ENCODE measurements around the gene ELN.
"Not testable (repeated sequence)": the region's sequence is repeated elsewhere in the genome, so short reads cannot be mapped to it uniquely, and the experiment has no call there.

The ELN gene

DNA sequence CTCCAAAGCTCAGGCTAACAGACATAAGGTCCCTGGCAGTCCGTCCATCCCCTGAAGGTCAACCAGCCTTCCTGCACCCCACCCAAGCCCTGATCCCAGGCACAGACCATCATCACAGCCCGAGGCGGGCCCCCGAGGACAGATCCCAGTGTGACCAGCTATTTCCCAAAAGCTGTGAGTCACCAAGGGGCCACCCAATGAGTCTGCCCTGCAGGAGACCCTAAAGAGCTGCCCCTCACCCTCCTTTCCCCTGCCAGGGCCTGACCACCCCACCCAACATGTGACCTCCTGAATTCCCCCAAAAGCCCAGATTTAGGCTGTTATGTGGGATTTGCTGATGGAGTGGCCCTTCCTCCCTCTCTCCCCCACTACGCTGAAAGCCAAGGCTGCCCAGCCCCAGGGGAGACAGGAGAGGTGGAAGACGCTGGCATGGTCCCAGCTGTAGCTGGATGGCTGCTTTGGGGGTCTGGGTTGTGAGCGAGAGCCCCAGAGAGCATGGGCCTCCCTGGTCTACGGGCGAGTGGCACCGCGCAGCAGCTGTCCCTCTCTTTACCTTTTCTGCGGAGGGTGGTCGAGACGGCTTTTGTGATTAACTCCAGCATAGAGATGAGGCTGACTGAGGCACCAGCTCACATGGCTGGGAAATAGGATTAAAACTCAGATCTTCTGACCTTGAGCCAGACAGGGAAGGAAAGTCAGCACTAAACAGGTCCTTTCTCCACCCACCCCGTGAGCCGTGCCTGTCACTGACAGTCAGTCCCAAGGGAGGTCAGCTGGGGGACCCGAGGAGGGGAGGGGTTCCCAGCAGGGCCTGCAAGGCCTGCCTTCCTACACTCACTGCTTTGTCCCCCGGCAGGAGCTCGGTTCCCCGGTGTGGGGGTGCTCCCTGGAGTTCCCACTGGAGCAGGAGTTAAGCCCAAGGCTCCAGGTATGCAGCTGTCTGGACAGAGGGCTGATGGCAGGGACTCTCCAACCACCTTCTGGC, 16.7 kb downstream of the ELN start:
- DNase-seq = no peak

DNA sequence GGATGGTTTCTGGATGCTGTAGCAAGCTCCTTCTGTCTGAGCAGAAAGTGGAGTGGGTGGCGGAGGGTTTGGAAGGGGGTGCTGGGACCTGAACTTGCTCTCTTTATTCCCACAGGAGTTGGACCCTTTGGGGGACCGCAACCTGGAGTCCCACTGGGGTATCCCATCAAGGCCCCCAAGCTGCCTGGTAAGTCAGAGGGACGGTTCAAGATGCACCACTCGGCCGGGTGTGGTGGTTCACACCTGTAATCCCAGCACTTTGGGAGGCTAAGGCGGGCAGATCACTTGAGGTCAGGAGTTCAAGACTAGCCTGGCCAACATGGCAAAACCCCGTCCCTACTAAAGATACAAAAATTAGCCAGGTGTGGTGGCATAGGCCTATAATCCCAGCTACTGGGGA, 18.6 kb downstream of the ELN start:
- DNase-seq = not testable (repeated sequence)

DNA sequence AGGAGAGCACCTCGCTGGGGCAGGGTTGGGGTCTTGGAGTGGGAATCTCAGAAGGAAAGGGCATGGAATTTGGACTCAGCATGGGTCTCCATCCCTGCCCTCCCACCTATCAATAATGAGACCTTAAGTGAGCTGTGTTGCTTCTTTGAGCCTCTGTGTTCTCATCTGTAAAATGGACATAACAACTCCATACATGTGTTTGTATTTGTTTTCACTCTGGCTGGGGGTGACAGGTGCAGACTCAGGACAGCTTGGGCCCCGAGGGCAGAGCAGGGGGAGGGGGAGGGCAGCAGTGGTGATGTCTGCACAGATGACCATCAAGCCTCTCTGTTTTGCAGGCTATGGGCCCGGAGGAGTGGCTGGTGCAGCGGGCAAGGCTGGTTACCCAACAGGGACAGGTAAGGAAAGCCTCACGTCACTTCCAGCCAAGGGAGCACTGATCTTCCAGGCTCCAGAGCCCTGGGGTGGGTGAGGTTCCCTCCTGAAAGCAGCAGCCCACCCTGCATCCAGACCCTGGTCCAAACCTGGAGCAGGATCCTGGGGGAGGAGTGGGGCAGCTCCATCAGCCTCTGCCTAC, 19.9 kb downstream of the ELN start:
- no peak for DNase-seq

DNA sequence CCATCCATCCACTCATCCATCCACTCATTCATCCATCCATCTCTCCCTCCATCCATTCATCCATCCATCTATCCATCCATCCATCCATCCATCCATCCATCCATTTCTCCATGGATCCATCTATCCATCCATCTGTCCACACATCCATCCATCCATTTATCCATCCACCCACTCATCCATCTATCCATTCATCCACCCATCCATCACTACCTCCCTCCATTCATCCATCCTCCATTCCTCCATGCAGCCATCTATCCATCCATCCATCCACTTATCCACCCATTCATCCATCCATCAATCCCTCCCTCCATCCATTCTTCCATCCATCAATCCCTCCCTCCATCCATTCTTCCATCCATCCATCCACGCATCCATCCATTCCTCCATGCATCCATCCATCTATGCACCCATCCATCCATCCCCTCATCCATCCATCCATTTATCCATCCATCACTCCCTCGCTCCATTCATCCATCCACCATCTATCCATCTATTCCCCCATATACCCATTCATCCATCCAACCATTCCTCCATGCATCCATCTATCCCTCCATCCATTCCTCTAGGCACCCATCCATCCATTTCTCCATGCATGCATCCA, 21.1 kb downstream of the ELN start:
- no peak for DNase-seq

DNA sequence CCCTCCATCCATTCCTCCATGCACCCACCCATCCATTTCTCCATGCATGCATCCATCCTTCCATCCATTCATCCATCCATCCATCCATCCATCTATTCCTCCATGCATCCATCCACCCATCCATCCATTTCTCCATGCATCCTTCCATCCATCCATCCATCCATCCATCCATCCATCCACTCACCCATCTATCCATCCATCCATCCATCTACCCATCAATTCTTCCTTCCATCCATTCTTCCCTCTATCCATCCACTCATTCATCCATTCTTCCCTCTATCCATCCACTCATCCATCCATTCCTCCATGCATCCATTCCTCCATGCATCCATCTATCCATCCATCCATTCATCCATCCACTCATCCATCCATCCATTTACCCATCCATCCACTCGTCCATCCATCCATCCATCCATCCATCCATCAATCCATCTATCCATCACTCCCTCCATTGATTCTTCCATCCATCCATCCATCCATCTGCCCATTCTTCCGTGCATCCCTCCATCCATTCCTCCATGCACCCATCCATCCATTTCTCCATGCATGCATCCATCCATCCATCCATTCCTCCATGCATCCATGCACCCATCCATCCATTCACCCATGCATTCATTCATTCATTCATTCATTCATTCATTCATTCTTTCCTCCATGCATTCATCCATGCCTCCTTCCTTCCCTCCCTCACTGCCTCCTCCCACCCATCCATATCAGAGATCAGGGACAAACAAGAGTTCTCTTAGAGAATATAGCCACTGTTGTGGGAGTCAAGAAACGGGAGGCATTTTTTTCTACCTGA, 22.2 kb downstream of the ELN start:
- DNase-seq = no peak

DNA sequence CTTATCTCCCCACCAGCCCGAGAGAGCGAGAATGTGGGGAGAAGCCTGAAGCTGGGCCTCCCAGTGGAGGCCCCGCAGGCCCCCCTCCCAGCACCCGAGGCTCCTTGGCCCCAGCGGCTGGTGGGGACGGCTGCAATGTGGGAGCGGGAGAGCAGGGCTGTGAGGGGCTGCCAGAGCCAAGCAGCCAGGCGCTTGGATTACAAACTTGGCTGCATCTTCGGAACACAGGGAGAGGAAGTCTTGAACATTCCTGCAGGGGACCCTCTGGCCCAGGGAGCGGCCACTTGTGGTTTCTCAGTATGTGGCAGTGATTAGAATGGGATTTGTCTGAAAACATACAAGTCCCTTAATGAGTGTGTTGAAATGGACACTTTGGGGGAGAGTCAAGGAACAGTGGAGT, 23.2 kb downstream of the ELN start:
- DNase-seq = no peak

DNA sequence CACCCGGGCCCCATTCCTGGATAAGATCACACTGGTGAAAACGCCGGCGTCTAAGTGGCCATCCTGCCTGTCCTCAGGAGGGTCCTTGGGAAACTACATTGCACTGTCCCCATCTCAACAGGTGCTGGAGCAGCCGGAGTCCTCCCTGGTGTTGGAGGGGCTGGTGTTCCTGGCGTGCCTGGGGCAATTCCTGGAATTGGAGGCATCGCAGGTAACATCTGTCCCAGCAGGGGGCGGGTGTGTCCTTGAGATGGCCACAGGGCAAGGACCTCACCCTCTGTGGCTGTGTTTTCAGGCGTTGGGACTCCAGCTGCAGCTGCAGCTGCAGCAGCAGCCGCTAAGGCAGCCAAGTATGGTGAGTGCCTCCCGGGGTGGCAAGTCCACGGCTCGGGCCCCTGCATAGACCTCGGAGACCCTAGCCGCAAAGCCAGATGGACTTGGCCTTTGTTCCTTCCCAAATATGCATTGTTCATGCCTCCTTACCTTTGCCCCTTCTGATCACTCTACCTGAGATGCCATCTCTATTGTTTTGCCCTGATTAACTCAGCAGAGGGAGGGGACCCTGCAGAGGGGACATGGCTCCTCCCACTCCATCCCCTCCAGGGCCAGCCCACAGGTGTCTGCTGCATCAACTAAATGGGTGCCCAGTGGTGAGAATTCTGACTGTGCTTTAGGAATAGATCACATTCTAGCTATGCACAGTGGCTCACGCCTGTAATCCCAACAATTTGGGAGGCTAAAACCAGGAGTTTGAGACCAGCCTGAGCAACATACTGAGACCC, 23.8 kb downstream of the ELN start:
- peak in 1 of 2 donors; percentile 7 for DNase-seq

DNA sequence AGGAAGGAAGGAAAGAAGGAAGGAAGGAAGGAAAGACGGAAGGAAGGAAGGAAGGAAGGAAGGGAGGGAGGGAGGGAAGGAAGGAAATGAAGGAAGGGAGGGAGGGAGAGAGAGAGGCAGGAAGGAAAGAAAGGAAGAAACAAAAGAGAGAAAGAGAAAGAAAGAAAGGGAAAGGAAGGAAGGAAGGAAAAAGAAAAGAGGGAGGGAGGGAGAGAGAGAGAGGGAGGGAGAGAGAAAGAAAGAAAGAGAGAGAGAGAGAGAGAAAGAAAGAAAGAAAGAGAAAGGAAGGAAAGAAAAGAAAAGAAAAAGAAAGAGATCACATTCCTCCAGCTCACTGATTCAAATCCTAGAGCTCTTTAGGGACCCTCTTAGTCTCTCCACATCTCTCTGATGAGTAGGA, 24.7 kb downstream of the ELN start:
- no peak for DNase-seq

DNA sequence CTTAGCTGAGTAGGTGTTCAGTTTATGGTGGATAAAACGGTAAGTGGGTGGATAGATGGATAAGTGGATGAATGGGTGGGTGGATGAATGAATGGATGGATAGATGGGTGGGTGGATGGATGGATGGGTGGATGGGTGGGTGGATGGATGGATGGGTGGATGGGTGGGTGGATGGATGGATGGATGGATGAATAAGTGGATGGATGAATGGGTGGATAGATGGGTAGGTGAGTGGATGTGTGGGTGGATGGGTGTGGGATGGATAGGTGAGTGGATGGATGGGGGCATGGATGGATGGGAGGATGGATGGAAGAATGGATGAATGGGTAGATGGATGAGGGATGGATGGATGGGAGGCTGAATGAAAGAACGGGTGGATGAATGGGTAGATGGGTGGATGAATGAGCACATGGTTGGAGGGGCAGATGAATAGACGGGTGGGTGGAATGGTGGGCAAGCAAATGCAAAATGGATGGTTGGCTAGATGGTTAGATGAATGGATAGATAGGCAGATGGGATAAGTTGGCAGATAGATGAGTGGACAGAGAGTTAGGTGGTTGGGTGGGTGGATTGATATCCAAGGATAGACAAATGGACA, 25.7 kb downstream of the ELN start:
- no peak for DNase-seq

DNA sequence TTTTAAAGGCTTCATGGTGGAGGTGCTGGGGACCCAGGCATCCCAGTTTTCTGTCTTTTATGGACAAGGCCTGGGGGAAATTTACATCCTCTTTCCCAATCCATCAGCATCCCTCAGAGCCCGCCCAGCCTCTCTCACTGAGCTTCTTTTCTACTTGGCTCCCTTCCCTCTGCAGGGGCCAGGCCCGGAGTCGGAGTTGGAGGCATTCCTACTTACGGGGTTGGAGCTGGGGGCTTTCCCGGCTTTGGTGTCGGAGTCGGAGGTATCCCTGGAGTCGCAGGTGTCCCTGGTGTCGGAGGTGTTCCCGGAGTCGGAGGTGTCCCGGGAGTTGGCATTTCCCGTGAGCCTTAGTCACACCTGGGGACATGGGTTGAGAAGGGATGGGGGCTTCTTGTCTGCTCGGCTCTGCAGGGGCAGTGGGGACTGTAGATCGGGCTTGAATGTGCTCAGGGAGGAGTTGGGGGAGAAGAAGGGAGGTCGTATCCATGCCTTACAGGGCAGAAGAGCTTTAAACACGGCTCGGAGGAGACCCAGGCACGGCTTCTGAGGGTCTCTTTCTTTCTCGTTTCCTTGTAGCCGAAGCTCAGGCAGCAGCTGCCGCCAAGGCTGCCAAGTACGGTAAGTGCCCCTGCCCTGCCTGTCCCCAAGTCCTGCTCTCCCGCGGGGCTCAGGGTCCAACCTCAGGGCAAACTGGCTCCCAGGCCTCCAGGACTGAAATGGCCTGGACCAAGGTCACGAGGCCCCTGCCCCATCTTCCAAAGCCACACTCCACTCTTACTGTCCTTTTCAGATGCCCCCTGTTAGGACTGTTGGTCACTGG, 28.3 kb downstream of the ELN start:
- DNase-seq = no peak

DNA sequence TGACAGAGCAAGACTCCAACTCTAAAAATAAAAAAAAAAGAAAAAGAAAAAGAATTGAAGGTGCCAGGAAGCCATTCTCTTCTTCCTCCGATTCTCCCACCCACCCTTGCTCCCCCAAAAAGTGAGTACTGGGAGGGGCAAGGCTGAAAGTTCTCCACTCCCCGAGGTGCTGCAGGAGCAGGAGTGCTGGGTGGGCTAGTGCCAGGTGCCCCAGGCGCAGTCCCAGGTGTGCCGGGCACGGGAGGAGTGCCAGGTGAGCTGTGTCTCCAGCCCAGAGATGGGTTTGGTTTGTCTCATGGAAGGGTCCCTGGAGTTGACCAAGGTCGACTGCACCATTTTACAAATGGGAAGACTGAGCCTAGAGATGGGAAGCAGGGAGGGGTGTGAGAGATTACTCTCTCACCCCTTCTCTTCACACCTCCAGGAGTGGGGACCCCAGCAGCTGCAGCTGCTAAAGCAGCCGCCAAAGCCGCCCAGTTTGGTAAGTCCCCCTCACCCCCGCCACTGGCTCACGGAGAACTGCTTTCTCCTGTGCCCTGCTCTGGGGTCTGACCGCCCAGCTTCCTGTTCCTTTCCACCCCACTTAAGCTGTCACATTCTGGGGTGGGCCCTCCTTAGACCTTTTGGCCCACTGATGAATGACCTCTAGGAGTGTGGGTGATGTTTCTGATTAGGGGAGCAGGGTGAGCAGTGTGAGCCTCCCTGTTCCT, 29.4 kb downstream of the ELN start:
- DNase-seq = no peak

DNA sequence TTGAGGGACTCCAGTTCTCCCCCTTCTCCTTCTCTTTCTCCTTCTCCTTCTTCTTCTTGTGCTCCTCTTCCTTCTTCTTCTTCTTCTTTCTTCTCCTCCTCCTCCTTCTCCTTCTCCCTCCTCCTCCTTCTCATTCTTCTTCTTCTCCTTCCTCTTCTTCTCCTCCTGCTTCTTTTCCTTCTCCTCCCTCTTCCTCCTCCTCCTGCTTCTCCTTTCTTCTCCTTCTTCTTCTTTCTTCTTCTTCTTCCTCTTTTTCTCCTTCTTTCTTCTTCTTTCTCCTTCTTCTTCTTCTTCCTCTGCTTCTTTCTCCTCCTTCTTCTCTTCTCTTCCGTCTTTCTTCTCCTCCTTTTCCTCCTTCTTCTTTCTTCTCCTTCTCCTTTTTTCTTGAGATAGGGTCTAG, 30.0 kb downstream of the ELN start:
- DNase-seq = no peak

DNA sequence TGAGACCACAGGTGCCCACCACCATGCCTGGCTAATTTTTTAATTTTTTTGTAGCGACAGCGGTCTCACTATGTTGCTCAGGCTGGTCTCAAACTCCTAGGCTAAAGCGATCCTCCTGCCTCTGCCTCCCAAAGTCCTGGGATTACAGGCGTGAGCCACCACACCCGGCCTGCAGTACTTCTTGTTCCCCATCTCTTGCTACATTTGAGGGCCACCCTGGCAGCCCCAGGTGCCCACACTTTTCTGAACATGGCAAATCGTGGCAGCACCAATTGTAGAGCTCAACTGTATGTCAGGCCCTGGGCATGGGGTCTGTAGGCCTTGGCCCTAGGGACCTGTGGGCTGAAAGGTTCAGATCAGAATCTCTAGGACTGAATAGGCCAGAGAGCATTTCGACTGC, 30.5 kb downstream of the ELN start:
- no peak for DNase-seq

DNA sequence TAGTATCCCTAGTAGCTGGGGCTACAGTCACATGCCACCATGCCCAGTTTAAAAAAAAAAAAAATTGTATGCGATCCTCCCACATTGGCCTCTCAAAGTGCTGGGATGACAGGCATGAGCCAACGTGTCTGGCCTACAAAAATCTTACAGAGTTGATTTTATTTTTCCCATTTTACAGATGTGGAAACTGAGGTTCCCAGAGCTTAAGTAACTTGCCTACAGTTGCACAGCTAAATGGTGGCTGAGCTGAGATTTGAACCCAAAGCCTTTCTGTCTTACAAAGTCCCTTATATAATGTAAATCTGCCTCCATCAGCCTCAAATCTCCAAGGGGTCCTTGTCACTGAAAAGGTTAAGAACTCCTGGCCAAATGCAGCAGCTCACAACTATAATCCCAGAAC, 31.1 kb downstream of the ELN start:
- DNase-seq = no peak

DNA sequence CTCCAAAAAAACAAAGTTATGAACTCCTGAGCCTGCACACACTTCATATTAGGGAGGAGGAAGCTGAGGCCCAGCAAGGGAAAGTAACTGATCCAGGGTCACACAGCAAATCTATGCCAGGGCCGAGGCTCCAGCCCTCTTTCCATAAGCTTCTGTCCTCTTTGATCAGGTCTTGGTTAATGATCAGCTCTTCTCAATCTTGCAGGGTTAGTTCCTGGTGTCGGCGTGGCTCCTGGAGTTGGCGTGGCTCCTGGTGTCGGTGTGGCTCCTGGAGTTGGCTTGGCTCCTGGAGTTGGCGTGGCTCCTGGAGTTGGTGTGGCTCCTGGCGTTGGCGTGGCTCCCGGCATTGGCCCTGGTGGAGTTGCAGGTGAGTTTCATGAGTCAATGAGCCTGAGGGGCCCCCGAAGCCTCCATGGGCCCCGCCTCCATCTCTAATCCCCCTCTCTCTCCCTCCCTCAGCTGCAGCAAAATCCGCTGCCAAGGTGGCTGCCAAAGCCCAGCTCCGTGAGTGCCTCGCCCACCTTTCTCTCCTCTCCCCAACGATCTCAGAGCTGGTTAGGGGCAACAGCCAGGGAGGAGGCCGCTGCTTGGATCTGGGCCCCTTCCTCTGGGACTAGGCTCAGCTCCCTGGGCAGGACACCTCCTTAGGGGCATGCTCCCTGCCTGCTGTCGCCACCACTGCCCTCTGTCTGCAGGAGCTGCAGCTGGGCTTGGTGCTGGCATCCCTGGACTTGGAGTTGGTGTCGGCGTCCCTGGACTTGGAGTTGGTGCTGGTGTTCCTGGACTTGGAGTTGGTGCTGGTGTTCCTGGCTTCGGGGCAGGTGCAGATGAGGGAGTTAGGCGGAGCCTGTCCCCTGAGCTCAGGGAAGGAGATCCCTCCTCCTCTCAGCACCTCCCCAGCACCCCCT, 32.0 kb downstream of the ELN start:
- DNase-seq = no peak

DNA sequence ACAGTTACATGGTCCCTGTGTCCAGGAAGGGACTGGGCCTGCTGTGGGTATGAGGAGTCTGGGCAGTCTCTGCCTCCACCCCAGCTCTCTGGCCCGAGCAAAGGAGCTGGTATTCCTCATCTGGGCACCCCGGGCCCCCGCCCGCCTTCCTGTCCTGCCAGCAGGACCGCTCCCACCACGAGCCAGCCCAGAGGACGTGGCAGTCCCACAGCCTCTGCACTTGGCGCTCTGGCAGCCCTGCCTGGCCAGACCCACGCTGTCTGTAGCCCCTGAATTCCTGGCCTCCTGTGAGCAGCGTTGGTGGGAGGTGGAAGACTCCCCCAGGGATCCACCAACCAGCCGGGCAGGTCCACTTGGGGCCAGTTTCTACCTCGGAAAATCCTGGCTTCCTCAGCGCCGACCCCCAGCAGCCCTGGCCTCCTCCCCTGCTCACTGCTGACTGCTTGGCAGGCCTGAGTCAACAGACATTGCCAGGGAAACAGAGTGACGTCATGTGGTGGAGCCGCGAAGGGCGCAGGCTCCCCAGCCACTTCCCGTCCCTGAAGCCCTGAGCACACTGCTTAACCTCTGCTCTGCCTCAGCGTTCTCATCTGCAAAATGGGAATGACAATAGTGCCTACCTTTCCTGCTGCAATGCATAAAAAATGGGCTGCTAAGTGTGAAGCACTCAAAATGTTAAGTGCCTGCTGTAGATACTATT, 34.0 kb downstream of the ELN start:
- DNase-seq = peak; percentile 77 to 82

DNA sequence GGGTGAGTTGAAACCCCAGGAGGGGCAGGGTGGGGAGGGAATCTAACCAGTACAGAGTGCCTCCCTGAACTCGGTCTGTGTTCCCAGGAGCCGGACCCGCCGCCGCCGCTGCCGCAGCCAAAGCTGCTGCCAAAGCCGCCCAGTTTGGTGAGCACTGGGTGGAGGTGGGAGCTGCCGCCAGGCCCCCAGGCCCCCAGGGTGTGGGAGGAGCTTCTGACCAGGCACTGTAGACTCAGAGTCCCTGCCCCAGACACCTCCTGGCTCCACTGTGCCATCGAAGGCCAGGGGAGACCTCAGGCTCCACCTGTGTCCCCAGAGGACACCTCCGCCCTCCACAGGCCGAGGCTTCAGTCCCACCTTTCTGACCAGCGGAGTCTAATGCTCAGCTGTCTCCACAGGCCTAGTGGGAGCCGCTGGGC, 35.3 kb downstream of the ELN start:
- no peak for DNase-seq

DNA sequence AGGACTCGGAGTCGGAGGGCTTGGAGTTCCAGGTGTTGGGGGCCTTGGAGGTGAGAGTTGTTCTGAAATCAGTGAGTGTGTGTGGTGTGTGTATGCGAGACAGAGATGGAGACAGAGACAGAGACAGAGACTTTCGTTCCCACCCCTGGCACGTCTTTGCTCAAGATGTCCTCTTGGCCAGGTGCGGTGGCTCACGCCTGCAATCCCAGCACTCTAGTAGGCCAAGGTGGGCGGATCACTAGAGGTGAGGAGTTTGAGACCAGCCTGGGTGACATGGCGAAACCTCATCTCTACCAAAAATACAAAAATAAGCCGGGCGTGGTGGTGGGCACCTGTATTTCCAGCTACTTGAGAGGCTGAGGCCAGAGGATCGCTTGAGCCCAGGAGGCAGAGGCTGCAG, 35.7 kb downstream of the ELN start:
- DNase-seq = no peak

DNA sequence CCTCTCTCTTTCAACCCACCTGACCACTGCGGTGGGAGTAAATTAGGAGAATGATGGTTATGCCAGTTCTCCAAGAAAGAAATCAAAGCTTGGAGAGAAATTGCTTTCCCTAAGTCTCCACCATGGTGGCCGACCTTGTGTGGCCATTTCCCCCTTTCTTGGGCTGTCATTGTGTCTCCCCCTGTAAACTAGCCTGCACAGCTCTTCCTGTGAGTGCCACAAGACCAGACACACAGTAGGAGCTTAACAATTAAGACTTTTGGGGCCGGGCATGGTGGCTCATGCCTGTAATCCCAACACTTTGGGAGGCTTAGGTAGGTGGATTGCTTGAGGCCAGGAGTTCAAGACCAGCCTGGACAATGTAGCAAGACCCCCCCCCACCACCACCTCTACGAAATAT, 36.7 kb downstream of the ELN start:
- no peak for DNase-seq
